Peyer's patch (tissue), 4 donors: ENCODE results near the gene ESRRG.

ENCODE experiments used
- POLR2A ChIP-seq, 2 donors: fragments of 450-650 bp; IDR thresholded peaks; one replicate each; pipeline ENCODE4 v1.5.1; 2017; ENCODE audit warnings: antibody characterized with exemption in 2 of 2, mild to moderate bottlenecking in 2 of 2, moderate library complexity in 2 of 2
- TF ChIP-seq, protein P1 (sequence below), 6 experiments: fragments of 450-650 bp in 4 of 6; fragments of 200-600 bp in 2 of 6; sonication (generic) in 1 of 6; IDR thresholded peaks; one replicate each; pipeline ENCODE4 v1.5.1; 2017 to 2019; ENCODE audit warnings: antibody characterized with exemption in 6 of 6, mild to moderate bottlenecking in 3 of 6, moderate library complexity in 1 of 6

DNA sequence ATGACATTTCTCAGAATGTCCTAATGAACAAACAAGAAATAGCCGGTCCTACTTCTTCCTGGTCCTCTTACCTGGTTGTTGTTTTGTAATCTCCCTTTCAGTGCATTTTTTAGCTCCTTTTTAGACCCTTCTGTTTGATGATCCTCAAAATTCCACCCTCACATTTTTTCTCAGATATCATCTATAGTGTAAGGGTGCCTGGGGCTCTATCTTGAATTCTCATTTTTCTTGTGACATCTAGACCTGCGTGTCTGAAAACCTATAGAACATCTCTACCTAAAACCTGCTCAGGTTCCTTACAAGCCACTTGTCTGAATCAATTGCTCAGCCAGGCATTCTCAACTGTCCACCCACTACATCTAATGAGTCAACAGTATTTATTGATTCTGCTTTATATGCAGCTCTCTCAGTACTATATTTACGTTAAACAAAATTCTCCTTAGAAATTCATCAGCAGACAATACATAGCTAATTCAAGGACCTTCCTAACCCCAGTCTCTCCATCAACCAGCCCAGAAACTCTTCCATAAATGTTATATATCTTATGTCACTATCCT is 263.5 kb downstream of the ESRRG start:
- TF ChIP-seq, protein P1, sequence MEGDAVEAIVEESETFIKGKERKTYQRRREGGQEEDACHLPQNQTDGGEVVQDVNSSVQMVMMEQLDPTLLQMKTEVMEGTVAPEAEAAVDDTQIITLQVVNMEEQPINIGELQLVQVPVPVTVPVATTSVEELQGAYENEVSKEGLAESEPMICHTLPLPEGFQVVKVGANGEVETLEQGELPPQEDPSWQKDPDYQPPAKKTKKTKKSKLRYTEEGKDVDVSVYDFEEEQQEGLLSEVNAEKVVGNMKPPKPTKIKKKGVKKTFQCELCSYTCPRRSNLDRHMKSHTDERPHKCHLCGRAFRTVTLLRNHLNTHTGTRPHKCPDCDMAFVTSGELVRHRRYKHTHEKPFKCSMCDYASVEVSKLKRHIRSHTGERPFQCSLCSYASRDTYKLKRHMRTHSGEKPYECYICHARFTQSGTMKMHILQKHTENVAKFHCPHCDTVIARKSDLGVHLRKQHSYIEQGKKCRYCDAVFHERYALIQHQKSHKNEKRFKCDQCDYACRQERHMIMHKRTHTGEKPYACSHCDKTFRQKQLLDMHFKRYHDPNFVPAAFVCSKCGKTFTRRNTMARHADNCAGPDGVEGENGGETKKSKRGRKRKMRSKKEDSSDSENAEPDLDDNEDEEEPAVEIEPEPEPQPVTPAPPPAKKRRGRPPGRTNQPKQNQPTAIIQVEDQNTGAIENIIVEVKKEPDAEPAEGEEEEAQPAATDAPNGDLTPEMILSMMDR (IDR thresholded peaks at IDR 0.05), result no peak
- no peak for TF ChIP-seq POLR2A (IDR thresholded peaks at IDR 0.05)
